SK-N-MC (cell line): ENCODE results near the gene PWP2.
"Not testable (repeated sequence)": the region's sequence is repeated elsewhere in the genome, so short reads cannot be mapped to it uniquely, and the experiment has no call there.

Experiments used
- EZH2 ChIP-seq: fragments of 200-600 bp; sonication (generic); IDR thresholded peaks from one replicate; pipeline ENCODE4 v1.6.1; 2017; ENCODE audit warnings: antibody characterized with exemption
- POLR2AphosphoS5 ChIP-seq: IDR thresholded peaks from 2 replicates; pipeline ENCODE4 v1.6.1; 2012; ENCODE audit warnings: mild to moderate bottlenecking, low read depth, low read length, borderline replicate concordance

- not testable (repeated sequence) for TF ChIP-seq POLR2AphosphoS5, EZH2
These were observed 48.8 kb downstream of the PWP2 start for GRCh38 chr21:44155994-44156380.
